IPS-20b (cell line): Measurements from ENCODE around the gene EHD4.

ENCODE experiments used
- H3K27ac ChIP-seq: one replicate; pipeline ENCODE4 v1.5.1; 2013; ENCODE audit warnings: low read length
- H3K27me3 ChIP-seq: 2 replicates; pipeline ENCODE4 v1.6.1; 2013; ENCODE audit warnings: mild to moderate bottlenecking, low read length, inconsistent platforms; ENCODE audit not compliant: insufficient read depth
- H3K36me3 ChIP-seq: 2 replicates; pipeline ENCODE4 v1.6.1; 2013; ENCODE audit warnings: low read depth, mild to moderate bottlenecking, inconsistent platforms, low read length, moderate library complexity; ENCODE audit not compliant: insufficient read depth
- H3K4me1 ChIP-seq: 2 replicates; pipeline ENCODE4 v1.6.1; 2013; ENCODE audit warnings: mild to moderate bottlenecking, control low read depth, inconsistent platforms, low read length, moderate library complexity; ENCODE audit not compliant: insufficient read depth
- H3K4me3 ChIP-seq: 2 replicates; pipeline ENCODE4 v1.5.1; 2013; ENCODE audit warnings: mild to moderate bottlenecking, low read length, inconsistent platforms
- H3K9ac ChIP-seq: 2 replicates; pipeline ENCODE4 v1.6.1; 2013; ENCODE audit warnings: low read depth, mild to moderate bottlenecking, inconsistent platforms, low read length, moderate library complexity
- H3K9me3 ChIP-seq: 2 replicates; pipeline ENCODE4 v1.6.1; 2013; ENCODE audit warnings: mild to moderate bottlenecking, low read depth, low read length, inconsistent platforms; ENCODE audit not compliant: insufficient read depth

Gene EHD4

GRCh38 chr15:42009022-42009421 lies 36.7 kb upstream of the EHD4 start:
- no peak overlapping the region for H3K4me3 ChIP-seq
- no peaks in the 10 kb centered on the region for H3K36me3 ChIP-seq
- no peak overlapping the region for H3K9ac ChIP-seq
- no peaks in the 10 kb centered on the region; the same call in 1 of the 2 replicates for H3K27me3 ChIP-seq
- no peaks in the 10 kb centered on the region for H3K4me1 ChIP-seq
- no peak overlapping the region for H3K27ac ChIP-seq
- H3K9me3 ChIP-seq: no peaks in the 10 kb centered on the region

GRCh38 chr15:42007386-42007785 lies 35.0 kb upstream of the EHD4 start:
- Histone ChIP-seq H3K9me3 (no peaks in the 10 kb centered on the region), H3K9ac (no peak overlapping the region), H3K27ac (no peak overlapping the region), H3K36me3 (no peaks in the 10 kb centered on the region), H3K4me1 (no peaks in the 10 kb centered on the region), H3K4me3 (no peak overlapping the region), H3K27me3 (no peaks in the 10 kb centered on the region; the same call in 1 of the 2 replicates)

- Histone ChIP-seq H3K4me3 (no peak overlapping the region), H3K36me3 (no peaks in the 10 kb centered on the region), H3K4me1 (no peaks in the 10 kb centered on the region), H3K9ac (no peak overlapping the region), H3K27ac (no peak overlapping the region), H3K9me3 (no peaks in the 10 kb centered on the region), H3K27me3 (no peaks in the 10 kb centered on the region)
Measured at GRCh38 chr15:42002333-42002732, 30.0 kb upstream of the EHD4 start.

GRCh38 chr15:42001236-42001635 lies 28.9 kb upstream of the EHD4 start:
- no peak overlapping the region for H3K9ac ChIP-seq
- no peaks in the 10 kb centered on the region for H3K27me3 ChIP-seq
- H3K27ac ChIP-seq: no peak overlapping the region
- H3K4me1 ChIP-seq: no peaks in the 10 kb centered on the region
- no peaks in the 10 kb centered on the region for H3K9me3 ChIP-seq
- no peak overlapping the region for H3K4me3 ChIP-seq
- H3K36me3 ChIP-seq: no peaks in the 10 kb centered on the region

- Histone ChIP-seq H3K36me3 (no peaks in the 10 kb centered on the region), H3K27ac (no peak overlapping the region), H3K9ac (no peak overlapping the region), H3K9me3 (no peaks in the 10 kb centered on the region), H3K4me1 (no peaks in the 10 kb centered on the region), H3K4me3 (no peak overlapping the region), H3K27me3 (no peaks in the 10 kb centered on the region)
Measured at GRCh38 chr15:41999290-42000285, 27.2 kb upstream of the EHD4 start.

- Histone ChIP-seq H3K4me1 (no peaks in the 10 kb centered on the region), H3K9ac (no peak overlapping the region), H3K27ac (no peak overlapping the region), H3K36me3 (no peaks in the 10 kb centered on the region), H3K27me3 (no peaks in the 10 kb centered on the region), H3K9me3 (no peaks in the 10 kb centered on the region), H3K4me3 (no peak overlapping the region)
Measured at GRCh38 chr15:41997845-41998244, 25.5 kb upstream of the EHD4 start.

GRCh38 chr15:41996921-41997592 lies 24.7 kb upstream of the EHD4 start:
- no peaks in the 10 kb centered on the region for H3K9me3 ChIP-seq
- no peaks in the 10 kb centered on the region for H3K4me1 ChIP-seq
- no peaks in the 10 kb centered on the region for H3K27me3 ChIP-seq
- no peak overlapping the region for H3K9ac ChIP-seq
- H3K4me3 ChIP-seq: no peak overlapping the region
- no peak overlapping the region for H3K27ac ChIP-seq
- no peaks in the 10 kb centered on the region for H3K36me3 ChIP-seq

- Histone ChIP-seq H3K9me3 (no peaks in the 10 kb centered on the region), H3K27ac (no peak overlapping the region), H3K27me3 (no peaks in the 10 kb centered on the region), H3K4me3 (no peak overlapping the region), H3K4me1 (no peaks in the 10 kb centered on the region), H3K36me3 (no peaks in the 10 kb centered on the region), H3K9ac (no peak overlapping the region)
Measured at GRCh38 chr15:41996376-41996775, 24.0 kb upstream of the EHD4 start.

GRCh38 chr15:41995476-41995855 lies 23.1 kb upstream of the EHD4 start:
- Histone ChIP-seq H3K4me1 (no peaks in the 10 kb centered on the region), H3K27me3 (no peaks in the 10 kb centered on the region), H3K9ac (no peak overlapping the region), H3K27ac (no peak overlapping the region), H3K36me3 (no peaks in the 10 kb centered on the region), H3K9me3 (no peaks in the 10 kb centered on the region), H3K4me3 (no peak overlapping the region)

- Histone ChIP-seq H3K27me3 (no peaks in the 10 kb centered on the region), H3K4me3 (no peak overlapping the region), H3K9ac (no peak overlapping the region)
Measured at GRCh38 chr15:41994772-41995475, 22.6 kb upstream of the EHD4 start.

GRCh38 chr15:41994171-41994650 lies 21.9 kb upstream of the EHD4 start:
- Histone ChIP-seq H3K36me3 (no peaks in the 10 kb centered on the region), H3K27me3 (no peaks in the 10 kb centered on the region), H3K4me3 (no peak overlapping the region), H3K9ac (no peak overlapping the region), H3K4me1 (peaks cover 3% of the 10 kb centered on the region; the same call in 1 of the 2 replicates), H3K9me3 (no peaks in the 10 kb centered on the region), H3K27ac (no peak overlapping the region)

More at GRCh38 chr15:41994772-41995475, 22.6 kb upstream of the EHD4 start:
- Histone ChIP-seq H3K36me3 (no peaks in the 10 kb centered on the region), H3K9me3 (no peaks in the 10 kb centered on the region), H3K27ac (no peak overlapping the region), H3K4me1 (peaks cover under 1% of the 10 kb centered on the region; the same call in 1 of the 2 replicates)
